ENCODE measurements around the gene SYNPO2.
"Not testable (repeated sequence)": the region's sequence is repeated elsewhere in the genome, so short reads cannot be mapped to it uniquely, and the experiment has no call there.

Gene SYNPO2

GRCh38 chr4:118964891-118965411 lies 76.3 kb downstream of the SYNPO2 start:
- H3K27me3 Mint-ChIP-seq = no peaks in the 10 kb centered on the region
- no peaks in the 10 kb centered on the region for H3K36me3 Mint-ChIP-seq
- H3K4me1 Mint-ChIP-seq (ENCODE audit: low read depth) = peaks cover 8% of the 10 kb centered on the region
- H3K9me3 Mint-ChIP-seq (ENCODE audit: low read depth) = no peaks in the 10 kb centered on the region
- H3K4me3 Mint-ChIP-seq = no peak overlapping the region
- H3K27ac Mint-ChIP-seq = no peak overlapping the region

DNA sequence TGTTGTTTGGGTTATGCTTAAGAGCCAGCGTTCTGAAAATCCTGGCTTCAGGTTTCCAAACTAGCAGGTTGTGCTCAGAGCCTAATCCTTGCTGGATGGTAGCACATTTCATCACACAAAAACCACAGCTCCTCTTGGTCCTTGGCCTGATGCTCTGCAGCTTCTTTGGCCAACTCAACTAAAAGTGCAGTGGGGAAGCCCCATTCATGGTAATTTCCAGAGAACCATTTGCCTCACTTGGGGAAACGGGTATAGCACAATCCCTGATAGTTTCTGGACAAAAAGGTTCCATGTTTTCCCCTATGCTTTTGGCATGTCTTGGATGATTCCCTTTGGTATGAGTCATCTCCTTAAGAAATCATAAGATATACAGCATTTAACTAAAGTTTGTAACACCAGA lies 78.7 kb downstream of the SYNPO2 start:
- no peak overlapping the region for H3K27ac Mint-ChIP-seq
- no peaks in the 10 kb centered on the region for H3K27me3 Mint-ChIP-seq

GRCh38 chr4:118968005-118968404 lies 79.4 kb downstream of the SYNPO2 start:
- no peak overlapping the region for H3K27ac Mint-ChIP-seq
- H3K36me3 Mint-ChIP-seq = no peaks in the 10 kb centered on the region
- no peaks in the 10 kb centered on the region for H3K27me3 Mint-ChIP-seq
- peaks cover 8% of the 10 kb centered on the region for H3K4me1 Mint-ChIP-seq (ENCODE audit: low read depth)
- H3K9me3 Mint-ChIP-seq (ENCODE audit: low read depth) = no peaks in the 10 kb centered on the region
- H3K4me3 Mint-ChIP-seq = no peak overlapping the region

More for the DNA sequence above, 78.7 kb downstream of the SYNPO2 start:
- no peaks in the 10 kb centered on the region for H3K36me3 Mint-ChIP-seq
- no peaks in the 10 kb centered on the region for H3K9me3 Mint-ChIP-seq (ENCODE audit: low read depth)
- peaks cover 8% of the 10 kb centered on the region for H3K4me1 Mint-ChIP-seq (ENCODE audit: low read depth)
- no peak overlapping the region for H3K4me3 Mint-ChIP-seq

- H3K4me3 Mint-ChIP-seq = no peak overlapping the region
- H3K27ac Mint-ChIP-seq = no peak overlapping the region
- peaks cover 8% of the 10 kb centered on the region for H3K4me1 Mint-ChIP-seq (ENCODE audit: low read depth)
- H3K27me3 Mint-ChIP-seq = peaks cover 3% of the 10 kb centered on the region
- H3K36me3 Mint-ChIP-seq = no peaks in the 10 kb centered on the region
- no peaks in the 10 kb centered on the region for H3K9me3 Mint-ChIP-seq (ENCODE audit: low read depth)
Observed at GRCh38 chr4:118968813-118969212, 80.2 kb downstream of the SYNPO2 start.

DNA sequence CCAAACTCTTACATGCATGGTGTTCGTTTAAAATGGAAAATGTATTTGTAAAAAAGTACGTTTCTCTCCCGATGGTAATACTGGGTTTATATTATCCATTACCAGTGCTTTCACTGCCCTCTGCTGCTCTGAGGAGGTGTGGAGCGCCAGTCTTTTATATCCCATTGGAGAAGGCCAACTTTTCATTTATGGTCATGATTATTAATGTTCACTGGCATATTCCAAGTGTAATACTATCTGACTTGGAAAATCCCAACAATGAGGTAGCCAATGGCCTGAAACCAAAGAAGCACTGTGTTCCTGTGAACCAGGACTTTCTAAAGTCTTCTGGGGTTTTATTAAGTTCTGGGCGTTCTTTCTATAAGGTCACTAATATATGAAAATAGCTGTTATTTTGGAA lies 80.7 kb downstream of the SYNPO2 start:
- H3K4me1 Mint-ChIP-seq (ENCODE audit: low read depth) = peaks cover 8% of the 10 kb centered on the region
- H3K9me3 Mint-ChIP-seq (ENCODE audit: low read depth) = no peaks in the 10 kb centered on the region
- peaks cover 3% of the 10 kb centered on the region for H3K27me3 Mint-ChIP-seq
- no peaks in the 10 kb centered on the region for H3K36me3 Mint-ChIP-seq
- H3K4me3 Mint-ChIP-seq = no peak overlapping the region
- no peak overlapping the region for H3K27ac Mint-ChIP-seq

DNA sequence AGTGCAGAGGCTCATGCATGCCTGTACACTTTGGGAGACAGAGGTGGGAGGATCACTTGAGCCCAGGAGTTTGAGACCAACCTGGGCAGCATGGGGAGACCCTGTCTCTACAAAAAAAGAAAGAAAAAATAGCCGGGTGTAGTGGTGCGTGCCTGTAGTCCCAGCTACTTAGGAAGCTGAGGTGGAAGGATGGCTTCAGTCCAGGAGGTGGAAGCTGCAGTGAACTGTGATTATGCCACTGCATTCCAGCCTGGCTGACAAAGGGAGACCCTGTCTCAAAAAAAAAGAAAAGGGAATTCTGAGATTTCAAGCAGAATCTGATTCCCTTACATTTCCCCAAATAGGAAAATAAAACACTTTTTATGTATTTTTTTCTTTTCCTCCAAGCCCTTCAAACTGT lies 83.5 kb downstream of the SYNPO2 start:
- H3K9me3 Mint-ChIP-seq (ENCODE audit: low read depth) = no peaks in the 10 kb centered on the region
- peaks cover 8% of the 10 kb centered on the region for H3K4me1 Mint-ChIP-seq (ENCODE audit: low read depth)
- H3K27ac Mint-ChIP-seq = no peak overlapping the region
- H3K27me3 Mint-ChIP-seq = peaks cover 3% of the 10 kb centered on the region
- H3K36me3 Mint-ChIP-seq = no peaks in the 10 kb centered on the region
- H3K4me3 Mint-ChIP-seq = no peak overlapping the region

- Mint-ChIP-seq H3K27me3 (peaks cover 3% of the 10 kb centered on the region), H3K4me3 (no peak overlapping the region), H3K9me3 (ENCODE audit: low read depth) (no peaks in the 10 kb centered on the region), H3K36me3 (no peaks in the 10 kb centered on the region), H3K27ac (no peak overlapping the region), H3K4me1 (ENCODE audit: low read depth) (peaks cover 3% of the 10 kb centered on the region)
Observed at GRCh38 chr4:118973295-118973694, 84.6 kb downstream of the SYNPO2 start.

GRCh38 chr4:118974758-118975157 lies 86.1 kb downstream of the SYNPO2 start:
- Mint-ChIP-seq H3K9me3 (ENCODE audit: low read depth) (no peaks in the 10 kb centered on the region), H3K27me3 (peaks cover 3% of the 10 kb centered on the region), H3K4me1 (ENCODE audit: low read depth) (no peaks in the 10 kb centered on the region), H3K27ac (no peak overlapping the region), H3K4me3 (no peak overlapping the region), H3K36me3 (no peaks in the 10 kb centered on the region)

DNA sequence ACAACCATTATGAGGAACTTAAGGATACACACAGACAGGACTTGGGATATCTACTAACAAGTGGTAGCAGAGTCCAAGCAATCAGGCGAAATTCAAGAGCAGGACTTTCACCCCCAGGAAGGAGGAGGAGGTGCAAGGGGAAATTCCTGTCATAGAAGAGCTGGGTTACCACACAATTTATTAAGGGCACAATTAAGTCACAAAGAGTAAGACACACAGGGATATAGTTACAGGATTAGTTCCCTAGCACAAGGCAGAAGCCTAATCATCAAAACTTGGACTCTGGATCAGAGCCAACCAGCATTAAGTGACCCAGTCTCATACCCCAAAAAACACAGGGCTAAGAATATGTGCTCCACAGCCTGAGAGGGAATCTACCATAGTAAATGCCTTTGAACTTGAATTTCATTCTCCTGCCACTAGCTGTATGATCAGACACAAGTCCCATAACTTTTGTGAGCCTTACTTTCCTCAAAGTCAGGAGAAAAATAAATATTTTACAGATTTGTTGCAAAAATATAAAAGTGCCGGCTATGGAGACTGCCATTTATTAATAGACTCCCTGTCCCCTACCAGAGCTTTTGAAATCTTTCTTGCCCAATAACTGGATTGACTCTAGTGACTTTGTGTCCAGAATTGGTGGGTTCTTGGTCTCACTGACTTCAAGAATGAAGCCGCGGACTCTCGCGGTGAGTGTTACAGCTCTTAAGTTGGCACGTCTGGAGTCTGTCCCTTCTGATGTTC lies 87.0 kb downstream of the SYNPO2 start:
- H3K4me1 Mint-ChIP-seq (ENCODE audit: low read depth) = no peaks in the 10 kb centered on the region
- H3K36me3 Mint-ChIP-seq = no peaks in the 10 kb centered on the region
- no peak overlapping the region for H3K4me3 Mint-ChIP-seq
- H3K27ac Mint-ChIP-seq = no peak overlapping the region
- peaks cover 3% of the 10 kb centered on the region for H3K27me3 Mint-ChIP-seq
- H3K9me3 Mint-ChIP-seq (ENCODE audit: low read depth) = no peaks in the 10 kb centered on the region

- H3K27ac Mint-ChIP-seq; H3K9me3 Mint-ChIP-seq (ENCODE audit: low read depth); H3K27me3 Mint-ChIP-seq; H3K4me3 Mint-ChIP-seq; H3K36me3 Mint-ChIP-seq; H3K4me1 Mint-ChIP-seq (ENCODE audit: low read depth): not testable (repeated sequence)
Observed at GRCh38 chr4:118976193-118976560, 87.5 kb downstream of the SYNPO2 start.

- H3K36me3 Mint-ChIP-seq; H3K9me3 Mint-ChIP-seq (ENCODE audit: low read depth); H3K4me3 Mint-ChIP-seq; H3K4me1 Mint-ChIP-seq (ENCODE audit: low read depth); H3K27ac Mint-ChIP-seq; H3K27me3 Mint-ChIP-seq: not testable (repeated sequence)
Observed at GRCh38 chr4:118977100-118977499, 88.4 kb downstream of the SYNPO2 start.

- H3K27ac Mint-ChIP-seq = no peak overlapping the region
- H3K36me3 Mint-ChIP-seq = no peaks in the 10 kb centered on the region
- H3K4me1 Mint-ChIP-seq (ENCODE audit: low read depth) = no peaks in the 10 kb centered on the region
- H3K27me3 Mint-ChIP-seq = no peaks in the 10 kb centered on the region
- H3K9me3 Mint-ChIP-seq (ENCODE audit: low read depth) = no peaks in the 10 kb centered on the region
- H3K4me3 Mint-ChIP-seq = no peak overlapping the region
Observed at GRCh38 chr4:118979712-118980111, 91.1 kb downstream of the SYNPO2 start.

- Mint-ChIP-seq H3K27me3 (no peaks in the 10 kb centered on the region), H3K36me3 (no peaks in the 10 kb centered on the region)
Observed at GRCh38 chr4:118981171-118981838, 92.7 kb downstream of the SYNPO2 start.

GRCh38 chr4:118981839-118982381 lies 93.3 kb downstream of the SYNPO2 start:
- Mint-ChIP-seq H3K27ac (no peak overlapping the region), H3K4me3 (no peak overlapping the region), H3K9me3 (ENCODE audit: low read depth) (no peaks in the 10 kb centered on the region)

More at GRCh38 chr4:118981171-118981838, 92.7 kb downstream of the SYNPO2 start:
- no peaks in the 10 kb centered on the region for H3K4me1 Mint-ChIP-seq (ENCODE audit: low read depth)
- H3K4me3 Mint-ChIP-seq = no peak overlapping the region
- no peak overlapping the region for H3K27ac Mint-ChIP-seq
- H3K9me3 Mint-ChIP-seq (ENCODE audit: low read depth) = no peaks in the 10 kb centered on the region

GRCh38 chr4:118983293-118983692 lies 94.6 kb downstream of the SYNPO2 start:
- Mint-ChIP-seq H3K4me3 (no peak overlapping the region), H3K27ac (no peak overlapping the region), H3K4me1 (ENCODE audit: low read depth) (no peaks in the 10 kb centered on the region), H3K27me3 (no peaks in the 10 kb centered on the region), H3K9me3 (ENCODE audit: low read depth) (no peaks in the 10 kb centered on the region), H3K36me3 (no peaks in the 10 kb centered on the region)

More at GRCh38 chr4:118981839-118982381, 93.3 kb downstream of the SYNPO2 start:
- H3K4me1 Mint-ChIP-seq (ENCODE audit: low read depth) = no peaks in the 10 kb centered on the region
- H3K27me3 Mint-ChIP-seq = no peaks in the 10 kb centered on the region
- no peaks in the 10 kb centered on the region for H3K36me3 Mint-ChIP-seq

Measured in activated naive CD8-positive, alpha-beta T cell (primary cell).